Endodermal cell (in vitro differentiated cells): ENCODE measurements around the gene PSMC6. TPM values are rescaled to one million over a fixed set of nuclear protein-coding genes. Genes with fewer than 3 reads are reported as not detected.

ENCODE experiments used
- DNase-seq: peaks from one replicate; pipeline ENCODE4 v3.0.0-alpha.2; 2017
- H3K27ac ChIP-seq: 2 replicates; pipeline ENCODE4 v1.5.1; 2013; ENCODE audit warnings: mild to moderate bottlenecking, low read depth, low read length, moderate library complexity
- H3K27me3 ChIP-seq: 2 replicates; pipeline ENCODE4 v1.6.1; 2013; ENCODE audit warnings: mild to moderate bottlenecking, low read length, moderate library complexity; ENCODE audit not compliant: insufficient read depth, control insufficient read depth, poor library complexity, severe bottlenecking
- H3K36me3 ChIP-seq: 2 replicates; pipeline ENCODE4 v1.7.0; 2013; ENCODE audit warnings: mild to moderate bottlenecking, low read length, moderate library complexity; ENCODE audit not compliant: control insufficient read depth, insufficient read depth
- H3K4me1 ChIP-seq: one replicate; pipeline ENCODE4 v1.7.0; 2013; ENCODE audit warnings: low read length; ENCODE audit not compliant: control insufficient read depth, insufficient read depth
- H3K4me3 ChIP-seq: 2 replicates; pipeline ENCODE4 v1.5.1; 2013; ENCODE audit warnings: mild to moderate bottlenecking, low read length, moderate library complexity
- H3K9ac ChIP-seq: 2 replicates; pipeline ENCODE4 v1.6.1; 2013; ENCODE audit warnings: mild to moderate bottlenecking, low read length, moderate library complexity; ENCODE audit not compliant: poor library complexity, severe bottlenecking; ENCODE audit errors: extremely low read depth
- H3K9me3 ChIP-seq: 2 replicates; pipeline ENCODE4 v1.6.1; 2013; ENCODE audit warnings: mild to moderate bottlenecking, low read length, moderate library complexity; ENCODE audit not compliant: control insufficient read depth
- H3K27ac Mint-ChIP-seq: 2 replicates; pipeline ENCODE4 v1.8.0; 2020; ENCODE audit warnings: mixed read lengths
- H3K27me3 Mint-ChIP-seq: 2 replicates; pipeline ENCODE4 v1.8.0; 2021; ENCODE audit warnings: mild to moderate bottlenecking, mixed read lengths; ENCODE audit not compliant: insufficient read depth
- H3K36me3 Mint-ChIP-seq: 2 replicates; pipeline ENCODE4 v1.8.0; 2020; ENCODE audit warnings: low read depth, mixed read lengths
- H3K4me1 Mint-ChIP-seq: 2 replicates; pipeline ENCODE4 v1.8.0; 2020; ENCODE audit warnings: mixed read lengths
- H3K4me3 Mint-ChIP-seq: 2 replicates; pipeline ENCODE4 v1.8.0; 2020; ENCODE audit warnings: mild to moderate bottlenecking, moderate library complexity, mixed read lengths
- H3K9me3 Mint-ChIP-seq: 2 replicates; pipeline ENCODE4 v1.8.0; 2020; ENCODE audit warnings: mild to moderate bottlenecking, mixed read lengths
- WGBS, 2 experiments: methylation state at CpG; one replicate each; pipeline versions ENCODE4 v1.1.5 to v1.1.7; 2013; ENCODE audit warnings: missing lambda C conversion rate in 2 of 2, mixed read lengths in 1 of 2; ENCODE audit not compliant: insufficient coverage in 1 of 2, insufficient read length in 1 of 2; 5-methylcytosine and 5-hydroxymethylcytosine counted together
- total RNA-seq, 2 donors: library from RNA; stranded (reverse); fragmentation: NEBNext Ultra II Directional in 1 of 2; extraction: Animal tissue kit (Norgen Biotek cat#: 25700) in 1 of 2; gene quantifications; 2 replicates in 1 of 2; 3 replicates in 1 of 2; pipeline ENCODE4 v1.2.1, GENCODE V29; 2021
- TF ChIP-seq, protein P1 (sequence below): fragments of 200-600 bp; sonication (generic); conservative IDR thresholded peaks from 2 replicates; pipeline ENCODE4 v1.5.0; 2021; ENCODE audit warnings: antibody characterized with exemption, mild to moderate bottlenecking

The PSMC6 gene
- total RNA-seq, 2 donors from 2014 or later, result 102 to 121 TPM

DNA sequence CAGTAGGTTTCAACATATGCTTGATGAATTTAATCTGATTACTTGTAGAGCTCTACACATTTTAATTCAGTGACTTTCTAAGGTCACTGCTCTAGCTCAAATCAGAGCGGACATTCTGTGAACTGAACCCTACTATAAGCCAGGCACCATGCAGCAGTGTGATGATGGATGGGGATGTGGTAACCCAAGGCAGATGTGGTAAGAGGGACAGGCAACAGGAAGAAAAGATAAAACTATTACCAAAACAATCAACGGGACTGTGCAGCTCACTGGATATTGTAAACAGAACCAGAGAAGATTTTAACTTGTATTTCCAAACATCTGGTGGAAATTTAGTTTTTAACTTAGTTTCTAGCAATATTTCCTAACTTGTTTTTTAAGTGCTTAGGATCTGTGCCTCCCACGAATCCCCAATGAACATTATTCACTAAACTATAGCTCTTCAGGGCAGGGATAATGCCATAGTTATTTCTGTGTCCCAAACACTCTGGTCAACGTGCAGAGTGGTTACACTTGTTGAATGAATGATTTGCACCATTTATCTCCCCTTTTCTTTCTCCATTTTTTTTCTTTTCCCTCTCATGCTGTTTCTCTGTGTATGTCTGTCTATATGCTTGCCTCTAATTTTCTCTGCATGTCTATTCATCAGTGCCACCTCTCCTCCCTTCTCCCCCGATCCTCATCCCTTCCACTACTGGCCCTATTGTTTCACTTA lies 14.6 kb upstream of the PSMC6 start:
- H3K9ac ChIP-seq, result no peak overlapping the region
- H3K9me3 ChIP-seq, result no peaks in the 10 kb centered on the region
- no peak for DNase-seq
- H3K4me3 ChIP-seq, result no peak overlapping the region
- no peak overlapping the region for H3K27ac ChIP-seq
- H3K36me3 ChIP-seq, result no peaks in the 10 kb centered on the region
- no peaks in the 10 kb centered on the region for H3K27me3 ChIP-seq
- 96 to 97% methylated on average over 4 to 5 of the region's 5 CpGs for WGBS, 2 experiments
- Mint-ChIP-seq H3K4me3 (no peak overlapping the region), H3K27ac (no peak overlapping the region), H3K36me3 (peaks cover 4% of the 10 kb centered on the region), H3K27me3 (peaks cover 3% of the 10 kb centered on the region), H3K4me1 (peaks cover 46% of the 10 kb centered on the region), H3K9me3 (no peaks in the 10 kb centered on the region)
- TF ChIP-seq, protein P1, sequence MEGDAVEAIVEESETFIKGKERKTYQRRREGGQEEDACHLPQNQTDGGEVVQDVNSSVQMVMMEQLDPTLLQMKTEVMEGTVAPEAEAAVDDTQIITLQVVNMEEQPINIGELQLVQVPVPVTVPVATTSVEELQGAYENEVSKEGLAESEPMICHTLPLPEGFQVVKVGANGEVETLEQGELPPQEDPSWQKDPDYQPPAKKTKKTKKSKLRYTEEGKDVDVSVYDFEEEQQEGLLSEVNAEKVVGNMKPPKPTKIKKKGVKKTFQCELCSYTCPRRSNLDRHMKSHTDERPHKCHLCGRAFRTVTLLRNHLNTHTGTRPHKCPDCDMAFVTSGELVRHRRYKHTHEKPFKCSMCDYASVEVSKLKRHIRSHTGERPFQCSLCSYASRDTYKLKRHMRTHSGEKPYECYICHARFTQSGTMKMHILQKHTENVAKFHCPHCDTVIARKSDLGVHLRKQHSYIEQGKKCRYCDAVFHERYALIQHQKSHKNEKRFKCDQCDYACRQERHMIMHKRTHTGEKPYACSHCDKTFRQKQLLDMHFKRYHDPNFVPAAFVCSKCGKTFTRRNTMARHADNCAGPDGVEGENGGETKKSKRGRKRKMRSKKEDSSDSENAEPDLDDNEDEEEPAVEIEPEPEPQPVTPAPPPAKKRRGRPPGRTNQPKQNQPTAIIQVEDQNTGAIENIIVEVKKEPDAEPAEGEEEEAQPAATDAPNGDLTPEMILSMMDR, result no peak
- H3K4me1 ChIP-seq, result no peaks in the 10 kb centered on the region

DNA sequence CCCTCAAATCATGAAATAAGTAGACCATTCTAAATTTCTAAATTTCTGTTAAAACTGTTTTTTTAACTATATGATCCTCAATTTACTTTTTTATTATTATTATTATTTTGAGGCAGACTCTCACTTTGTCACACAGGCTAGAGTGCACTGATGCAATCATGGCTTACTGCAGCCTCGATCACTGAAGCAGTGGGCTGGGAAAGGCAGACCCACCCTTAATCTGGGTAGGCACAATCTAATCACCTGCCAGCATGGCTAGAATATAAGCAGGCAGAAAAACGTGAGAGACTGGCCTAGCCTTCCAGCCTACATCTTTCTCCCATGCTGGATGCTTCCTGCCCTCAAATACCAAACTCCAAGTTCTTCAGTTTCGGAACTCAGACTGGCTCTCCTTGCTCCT lies 14.0 kb upstream of the PSMC6 start:
- H3K4me3 ChIP-seq, result no peak overlapping the region
- no peaks in the 10 kb centered on the region for H3K27me3 ChIP-seq
- H3K4me1 ChIP-seq, result no peaks in the 10 kb centered on the region
- H3K36me3 ChIP-seq, result no peaks in the 10 kb centered on the region
- Mint-ChIP-seq H3K27me3 (peaks cover 3% of the 10 kb centered on the region), H3K4me1 (peaks cover 40% of the 10 kb centered on the region), H3K9me3 (no peaks in the 10 kb centered on the region), H3K4me3 (no peak overlapping the region), H3K36me3 (peaks cover 4% of the 10 kb centered on the region), H3K27ac (no peak overlapping the region)
- no peaks in the 10 kb centered on the region for H3K9me3 ChIP-seq
- no peak overlapping the region for H3K9ac ChIP-seq
- 70 to 75% methylated on average over 2 to 3 of the region's 3 CpGs for WGBS, 2 experiments
- TF ChIP-seq, protein P1, result no peak
- no peak for DNase-seq
- H3K27ac ChIP-seq, result no peak overlapping the region

DNA sequence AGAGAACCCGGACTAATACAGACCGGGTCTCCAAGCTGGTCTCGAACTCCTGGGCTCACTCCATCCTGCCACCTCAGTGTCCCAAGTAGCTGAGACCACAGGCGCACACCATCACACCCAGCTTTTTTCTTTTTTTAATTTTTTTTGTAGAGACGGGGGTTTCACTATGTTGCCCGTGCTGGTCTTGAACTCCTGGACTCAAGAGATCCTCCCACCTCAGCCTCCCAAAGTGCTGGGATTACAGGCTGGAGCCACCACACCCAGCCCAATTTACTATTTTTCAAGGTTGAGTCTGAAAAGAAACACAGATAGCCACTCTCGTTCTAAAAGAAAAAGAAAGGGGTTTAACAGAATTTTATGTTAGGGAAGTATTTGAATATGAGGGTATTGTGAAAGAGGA lies 13.5 kb upstream of the PSMC6 start:
- TF ChIP-seq, protein P1, result no peak
- WGBS, 2 experiments, result 89 to 95% methylated on average over 3 to 7 of the region's 7 CpGs

More for the DNA sequence above, 13.5 kb upstream of the PSMC6 start:
- H3K36me3 Mint-ChIP-seq, result peaks cover 4% of the 10 kb centered on the region
- H3K27me3 Mint-ChIP-seq, result peaks cover 3% of the 10 kb centered on the region
- H3K4me1 Mint-ChIP-seq, result peaks cover 36% of the 10 kb centered on the region
- Histone ChIP-seq H3K9me3 (no peaks in the 10 kb centered on the region), H3K4me3 (peak overlapping the region; percentile 92), H3K9ac (no peak overlapping the region), H3K36me3 (no peaks in the 10 kb centered on the region), H3K27me3 (no peaks in the 10 kb centered on the region), H3K4me1 (no peaks in the 10 kb centered on the region), H3K27ac (no peak overlapping the region)
- H3K4me3 Mint-ChIP-seq, result peak overlapping the region; percentile 82
- no peak overlapping the region for H3K27ac Mint-ChIP-seq
- no peaks in the 10 kb centered on the region for H3K9me3 Mint-ChIP-seq
- no peak for DNase-seq
